Nephron (organoid): ENCODE results near the gene DCX.

Source experiments
- H3K27ac Mint-ChIP-seq, 3 experiments: 2 replicates each; pipeline ENCODE4 v1.8.0; 2020; ENCODE audit warnings: mixed read lengths in 3 of 3, mild to moderate bottlenecking in 2 of 3, moderate library complexity in 1 of 3
- H3K27me3 Mint-ChIP-seq: 2 replicates; pipeline ENCODE4 v1.8.0; 2021; ENCODE audit warnings: low read depth, mild to moderate bottlenecking, moderate library complexity, mixed read lengths
- H3K36me3 Mint-ChIP-seq: 2 replicates; pipeline ENCODE4 v1.8.0; 2020; ENCODE audit warnings: low read depth, mixed read lengths
- H3K4me1 Mint-ChIP-seq: 2 replicates; pipeline ENCODE4 v1.8.0; 2020; ENCODE audit warnings: mixed read lengths
- H3K4me3 Mint-ChIP-seq, 3 experiments: 2 replicates each; pipeline ENCODE4 v1.8.0; 2020; ENCODE audit warnings: mild to moderate bottlenecking in 3 of 3, mixed read lengths in 3 of 3, moderate library complexity in 2 of 3
- H3K9me3 Mint-ChIP-seq: 2 replicates; pipeline ENCODE4 v1.8.0; 2020; ENCODE audit warnings: mixed read lengths
- CTCF ChIP-seq, 3 experiments: fragments of 200-600 bp; sonication (generic); IDR thresholded peaks; one replicate each; pipeline ENCODE4 v1.5.0; 2021; ENCODE audit warnings: antibody characterized with exemption in 3 of 3; ENCODE audit not compliant: unreplicated experiment in 3 of 3

Gene DCX

DNA sequence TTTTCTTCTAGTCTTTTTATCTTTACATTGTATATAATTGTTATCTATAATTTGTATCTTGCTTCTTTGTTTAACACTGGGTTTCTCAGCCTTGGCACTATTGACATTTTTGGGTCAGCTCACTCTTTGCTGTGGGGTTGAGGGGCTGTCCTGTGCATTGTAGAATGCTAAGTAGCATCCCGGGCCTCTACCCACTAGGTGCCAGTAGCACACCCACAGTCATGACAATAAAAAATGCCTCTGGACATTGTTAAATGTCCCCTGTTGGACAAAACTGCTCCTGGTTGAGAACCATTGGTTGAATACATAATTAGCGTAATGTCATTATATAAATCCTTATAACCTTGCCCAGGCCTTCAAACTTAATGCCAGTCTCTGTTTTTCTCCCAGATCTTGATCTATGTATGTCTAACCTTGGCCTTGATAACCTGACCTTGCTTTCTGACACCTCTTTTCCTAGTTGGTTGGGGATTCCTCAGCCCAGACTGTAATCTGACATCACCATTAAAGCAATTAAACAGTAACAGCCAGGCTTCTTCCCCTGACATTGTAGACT is 46.1 kb downstream of the DCX start:
- Mint-ChIP-seq H3K36me3 (no peaks in the 10 kb centered on the region), H3K4me1 (peaks cover 3% of the 10 kb centered on the region), H3K27me3 (no peaks in the 10 kb centered on the region), H3K27ac (no peak overlapping the region), H3K9me3 (no peaks in the 10 kb centered on the region), H3K4me3 (no peak overlapping the region)
- no peak for TF ChIP-seq CTCF (IDR thresholded peaks at IDR 0.05; ENCODE audit: unreplicated experiment in 3 of 3)

- H3K27me3 Mint-ChIP-seq: no peaks in the 10 kb centered on the region
Observed at GRCh38 chrX:111363741-111364140, 48.3 kb downstream of the DCX start.

GRCh38 chrX:111361751-111362150 is 50.2 kb downstream of the DCX start:
- Mint-ChIP-seq H3K4me3 (no peak overlapping the region), H3K27me3 (no peaks in the 10 kb centered on the region), H3K27ac (no peak overlapping the region), H3K36me3 (no peaks in the 10 kb centered on the region), H3K9me3 (no peaks in the 10 kb centered on the region), H3K4me1 (peaks cover 5% of the 10 kb centered on the region)
- no peak for TF ChIP-seq CTCF (IDR thresholded peaks at IDR 0.05; ENCODE audit: unreplicated experiment in 3 of 3)

More at GRCh38 chrX:111363741-111364140, 48.3 kb downstream of the DCX start:
- H3K36me3 Mint-ChIP-seq: no peaks in the 10 kb centered on the region
- no peak overlapping the region for H3K27ac Mint-ChIP-seq
- H3K4me3 Mint-ChIP-seq: no peak overlapping the region
- no peak for TF ChIP-seq CTCF (IDR thresholded peaks at IDR 0.05; ENCODE audit: unreplicated experiment in 3 of 3)
- H3K9me3 Mint-ChIP-seq: no peaks in the 10 kb centered on the region
- peaks cover 5% of the 10 kb centered on the region for H3K4me1 Mint-ChIP-seq

- TF ChIP-seq CTCF (IDR thresholded peaks at IDR 0.05; ENCODE audit: unreplicated experiment in 3 of 3): peak in 2 of 3 experiments; percentile 9 to 13
- Mint-ChIP-seq H3K27ac (no peak overlapping the region), H3K4me1 (peaks cover 5% of the 10 kb centered on the region)
Observed at GRCh38 chrX:111360839-111361238, 51.2 kb downstream of the DCX start.

GRCh38 chrX:111355523-111356115 is 56.4 kb downstream of the DCX start:
- Mint-ChIP-seq H3K27ac (no peak overlapping the region), H3K9me3 (peaks cover 2% of the 10 kb centered on the region), H3K27me3 (peaks cover 3% of the 10 kb centered on the region), H3K4me1 (peaks cover 30% of the 10 kb centered on the region), H3K36me3 (no peaks in the 10 kb centered on the region), H3K4me3 (no peak overlapping the region)
- no peak for TF ChIP-seq CTCF (IDR thresholded peaks at IDR 0.05; ENCODE audit: unreplicated experiment in 3 of 3)

More at GRCh38 chrX:111360839-111361238, 51.2 kb downstream of the DCX start:
- Mint-ChIP-seq H3K36me3 (no peaks in the 10 kb centered on the region), H3K9me3 (peaks cover under 1% of the 10 kb centered on the region), H3K4me3 (no peak overlapping the region), H3K27me3 (peaks cover 3% of the 10 kb centered on the region)

- Mint-ChIP-seq H3K4me3 (no peak overlapping the region), H3K27me3 (peaks cover 3% of the 10 kb centered on the region), H3K4me1 (peaks cover 41% of the 10 kb centered on the region), H3K27ac (no peak overlapping the region), H3K36me3 (no peaks in the 10 kb centered on the region), H3K9me3 (peaks cover 2% of the 10 kb centered on the region)
- no peak for TF ChIP-seq CTCF (IDR thresholded peaks at IDR 0.05; ENCODE audit: unreplicated experiment in 3 of 3)
Observed at GRCh38 chrX:111354496-111354895, 57.5 kb downstream of the DCX start.
